Ureter (tissue), 1 donor: ENCODE results near the gene FBXW11. TPM values are rescaled to one million over a fixed set of nuclear protein-coding genes. Genes with fewer than 3 reads are reported as not detected.
A peak's percentile ranks its signal among the peaks of the same experiment; 100 is the strongest.
"Not testable (repeated sequence)": the region's sequence is repeated elsewhere in the genome, so short reads cannot be mapped to it uniquely, and the experiment has no call there.

ENCODE experiments used
- DNase-seq: peaks from one replicate; pipeline ENCODE4 v3.0.0-alpha.2; 2020; ENCODE audit warnings: low spot score
- total RNA-seq: library from RNA; stranded (reverse); gene quantifications from one replicate; pipeline ENCODE4 v1.2.4, GENCODE V29; 2023
- donor health status: DM: yes; HTN: yes; CAD: no.

Gene FBXW11
- total RNA-seq, 1 donor from 2014 or later: 64.2 TPM

GRCh38 chr5:171913987-171914273 lies 92.5 kb downstream of the FBXW11 start:
- DNase-seq: no peak

GRCh38 chr5:171911152-171911551 lies 95.3 kb downstream of the FBXW11 start:
- no peak for DNase-seq

GRCh38 chr5:171908638-171909037 lies 97.8 kb downstream of the FBXW11 start:
- DNase-seq: no peak

- peak; percentile 51 for DNase-seq
Measured at GRCh38 chr5:171907725-171908343, 98.6 kb downstream of the FBXW11 start.

GRCh38 chr5:171906703-171907590 lies 99.5 kb downstream of the FBXW11 start:
- DNase-seq: no peak

GRCh38 chr5:171906066-171906570 lies 100.3 kb downstream of the FBXW11 start:
- no peak for DNase-seq

- no peak for DNase-seq
Measured at GRCh38 chr5:171904886-171905285, 101.6 kb downstream of the FBXW11 start.

- DNase-seq: no peak
Measured at GRCh38 chr5:171901764-171902163, 104.7 kb downstream of the FBXW11 start.

- no peak for DNase-seq
Measured at GRCh38 chr5:171899792-171900191, 106.6 kb downstream of the FBXW11 start.

- DNase-seq: no peak
Measured at GRCh38 chr5:171898879-171899278, 107.6 kb downstream of the FBXW11 start.

GRCh38 chr5:171898386-171898785 lies 108.1 kb downstream of the FBXW11 start:
- DNase-seq: no peak

GRCh38 chr5:171897231-171897630 lies 109.2 kb downstream of the FBXW11 start:
- DNase-seq: no peak

GRCh38 chr5:171895081-171895480 lies 111.4 kb downstream of the FBXW11 start:
- DNase-seq: no peak

GRCh38 chr5:171893290-171893886 lies 113.0 kb downstream of the FBXW11 start:
- no peak for DNase-seq

- no peak for DNase-seq
Measured at GRCh38 chr5:171891595-171891994, 114.8 kb downstream of the FBXW11 start.

GRCh38 chr5:171891150-171891549 lies 115.3 kb downstream of the FBXW11 start:
- no peak for DNase-seq

- no peak for DNase-seq
Measured at GRCh38 chr5:171888051-171888481, 118.4 kb downstream of the FBXW11 start.

- DNase-seq: not testable (repeated sequence)
Measured at GRCh38 chr5:171886037-171886436, 120.4 kb downstream of the FBXW11 start.

GRCh38 chr5:171882118-171882517 lies 124.3 kb downstream of the FBXW11 start:
- no peak for DNase-seq

GRCh38 chr5:171874234-171874633 lies 132.2 kb downstream of the FBXW11 start:
- DNase-seq: no peak

GRCh38 chr5:171872666-171873065 lies 133.8 kb downstream of the FBXW11 start:
- no peak for DNase-seq

GRCh38 chr5:171871711-171872110 lies 134.7 kb downstream of the FBXW11 start:
- no peak for DNase-seq

GRCh38 chr5:171869956-171870355 lies 136.5 kb downstream of the FBXW11 start:
- DNase-seq: no peak
